HepG2 (cell line): ENCODE results near the gene NUCB1. TPM values are rescaled to one million over a fixed set of nuclear protein-coding genes. Genes with fewer than 3 reads are reported as not detected.
A peak's percentile ranks its signal among the peaks of the same experiment; 100 is the strongest.

Experiments
- CHD2 ChIP-seq: IDR thresholded peaks from 2 replicates; pipeline ENCODE4 v1.6.1; 2011; ENCODE audit warnings: low read depth, low read length, improper control_type of control experiment
- EP300 ChIP-seq, 3 experiments: sonication (generic) in 1 of 3; formaldehyde crosslinking in 1 of 3; IDR thresholded peaks; 2 replicates each; pipeline versions ENCODE4 v1.5.1 to v1.6.1; 2011 to 2020; ENCODE audit warnings: low read depth in 2 of 3, low read length in 2 of 3, borderline replicate concordance in 1 of 3, improper control_type of control experiment in 1 of 3, mild to moderate bottlenecking in 1 of 3, missing genetic modification reagents in 1 of 3, moderate library complexity in 1 of 3
- FIP1L1 ChIP-seq: fragments of 200-400 bp; formaldehyde crosslinking; IDR thresholded peaks from 2 replicates; pipeline ENCODE4 v1.6.1; 2018; ENCODE audit warnings: low read depth, mild to moderate bottlenecking, low read length, moderate library complexity, borderline replicate concordance; ENCODE audit not compliant: insufficient read depth
- GLI4 ChIP-seq: sonication (generic); formaldehyde crosslinking; IDR thresholded peaks from 2 replicates; pipeline ENCODE4 v1.5.1; 2020; ENCODE audit warnings: missing genetic modification reagents, mild to moderate bottlenecking, moderate library complexity, borderline replicate concordance
- GRHL1 ChIP-seq: sonication (generic); formaldehyde crosslinking; conservative IDR thresholded peaks from 2 replicates; pipeline ENCODE4 v1.8.0; 2022; ENCODE audit warnings: missing genetic modification reagents
- JUND ChIP-seq: sonication (generic); formaldehyde crosslinking; IDR thresholded peaks from 2 replicates; pipeline ENCODE4 v1.8.0; 2022; ENCODE audit warnings: mild to moderate bottlenecking, missing genetic modification reagents
- MAFK ChIP-seq, 2 experiments: IDR thresholded peaks in 1 of 2; conservative IDR thresholded peaks in 1 of 2; 2 replicates each; pipeline ENCODE4 v1.6.1; 2011; ENCODE audit warnings: improper control_type of control experiment in 2 of 2, low read length in 2 of 2
- MED1 ChIP-seq: sonication (generic); formaldehyde crosslinking; IDR thresholded peaks from 2 replicates; pipeline ENCODE4 v1.4.0; 2020; ENCODE audit warnings: missing genetic modification reagents
- NR2C2 ChIP-seq: sonication (generic); formaldehyde crosslinking; IDR thresholded peaks from 2 replicates; pipeline ENCODE4 v1.4.0; 2020; ENCODE audit warnings: missing genetic modification reagents, mild to moderate bottlenecking, moderate library complexity, borderline replicate concordance
- POLR2G ChIP-seq: fragments of 200-400 bp; formaldehyde crosslinking; IDR thresholded peaks from 2 replicates; pipeline ENCODE4 v1.6.1; 2018; ENCODE audit warnings: mild to moderate bottlenecking, low read depth, low read length, moderate library complexity
- RARG ChIP-seq: sonication (generic); formaldehyde crosslinking; IDR thresholded peaks from 2 replicates; pipeline ENCODE4 v1.4.0; 2020; ENCODE audit warnings: low read depth, mild to moderate bottlenecking, missing genetic modification reagents
- SKIL ChIP-seq: sonication (generic); formaldehyde crosslinking; IDR thresholded peaks from 2 replicates; pipeline ENCODE4 v1.8.0; 2022; ENCODE audit warnings: missing genetic modification reagents, mild to moderate bottlenecking, moderate library complexity, borderline replicate concordance
- ZC3H4 ChIP-seq: sonication (generic); formaldehyde crosslinking; IDR thresholded peaks from 2 replicates; pipeline ENCODE4 v1.4.0; 2020; ENCODE audit warnings: missing genetic modification reagents, borderline replicate concordance
- ZIK1 ChIP-seq: sonication (generic); formaldehyde crosslinking; IDR thresholded peaks from 2 replicates; pipeline ENCODE4 v1.5.0; 2020; ENCODE audit warnings: mild to moderate bottlenecking, low read depth, missing genetic modification reagents, borderline replicate concordance
- ZNF468 ChIP-seq: sonication (generic); formaldehyde crosslinking; IDR thresholded peaks from 2 replicates; pipeline ENCODE4 v1.8.0; 2022; ENCODE audit warnings: mild to moderate bottlenecking, moderate library complexity, missing genetic modification reagents
- ZNF790 ChIP-seq: sonication (generic); formaldehyde crosslinking; IDR thresholded peaks from 2 replicates; pipeline ENCODE4 v1.8.0; 2022; ENCODE audit warnings: missing genetic modification reagents, mild to moderate bottlenecking, borderline replicate concordance
- polyA plus RNA-seq, 8 experiments: library from polyadenylated mRNA; depleted of rRNA in 3 of 8; stranded (reverse) in 7 of 8; unstranded in 1 of 8; fragments of >200 nt; fragmentation: Illumina TruSeq in 4 of 8; extraction: Trizol in 4 of 8; gene quantifications; 2 replicates each; pipeline versions ENCODE4 v1.2.1 to v1.2.3, GENCODE V29; 2011 to 2016; ENCODE audit warnings: low read depth in 4 of 8, missing spikeins in 1 of 8, mixed read lengths in 1 of 8; ENCODE audit not compliant: insufficient read depth in 1 of 8
- total RNA-seq, 5 experiments: library from RNA; depleted of rRNA; stranded (reverse); fragments of >200 nt; fragmentation: Illumina TruSeq; extraction: Trizol; gene quantifications; 2 replicates each; pipeline ENCODE4 v1.2.3, GENCODE V29; 2016; ENCODE audit warnings: low read depth in 1 of 5
- TF ChIP-seq, protein P1 (sequence below): sonication (generic); formaldehyde crosslinking; conservative IDR thresholded peaks from 2 replicates; pipeline ENCODE4 v1.8.1; 2023; ENCODE audit warnings: missing genetic modification reagents
- TF ChIP-seq, protein P2 (sequence below): IDR thresholded peaks from 2 replicates; pipeline ENCODE4 v1.6.1; 2016; ENCODE audit warnings: missing biosample characterization, missing genetic modification reagents, low read depth
- TF ChIP-seq, protein P3 (sequence below): IDR thresholded peaks from 2 replicates; pipeline ENCODE4 v1.6.1; 2016; ENCODE audit warnings: missing compliant biosample characterization, missing genetic modification reagents, borderline replicate concordance

The NUCB1 gene
- total and polyA plus RNA-seq, 2 of the 13 experiments (the other 11 are each of a cell fraction or from before 2014, with no cell fraction given) = 82.3 to 106 TPM

DNA sequence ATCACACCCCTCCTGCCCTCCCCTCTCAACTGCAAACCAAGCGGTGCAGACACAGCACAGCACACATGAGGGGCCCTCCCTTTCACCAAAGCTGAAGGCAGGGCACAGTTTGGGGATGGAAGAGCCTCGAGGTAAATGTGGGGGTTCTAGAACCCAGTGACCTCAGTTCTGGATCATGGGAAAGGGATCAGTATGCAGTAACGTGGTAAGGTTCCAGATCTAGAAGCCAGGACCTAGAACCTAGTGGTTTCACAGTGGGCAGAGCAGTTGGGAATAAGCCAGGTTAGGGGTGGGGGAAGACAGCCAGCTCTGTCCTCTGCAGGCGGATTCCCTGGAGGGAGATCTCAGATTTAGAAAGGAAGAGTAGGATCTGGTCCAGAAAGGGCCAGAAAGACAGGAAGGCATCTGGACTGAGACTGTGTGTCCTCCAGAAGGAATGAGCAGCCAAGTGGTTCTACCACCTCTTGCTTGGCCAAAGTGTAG is 68.1 kb downstream of the NUCB1 start (continued):
- TF ChIP-seq, protein P1, sequence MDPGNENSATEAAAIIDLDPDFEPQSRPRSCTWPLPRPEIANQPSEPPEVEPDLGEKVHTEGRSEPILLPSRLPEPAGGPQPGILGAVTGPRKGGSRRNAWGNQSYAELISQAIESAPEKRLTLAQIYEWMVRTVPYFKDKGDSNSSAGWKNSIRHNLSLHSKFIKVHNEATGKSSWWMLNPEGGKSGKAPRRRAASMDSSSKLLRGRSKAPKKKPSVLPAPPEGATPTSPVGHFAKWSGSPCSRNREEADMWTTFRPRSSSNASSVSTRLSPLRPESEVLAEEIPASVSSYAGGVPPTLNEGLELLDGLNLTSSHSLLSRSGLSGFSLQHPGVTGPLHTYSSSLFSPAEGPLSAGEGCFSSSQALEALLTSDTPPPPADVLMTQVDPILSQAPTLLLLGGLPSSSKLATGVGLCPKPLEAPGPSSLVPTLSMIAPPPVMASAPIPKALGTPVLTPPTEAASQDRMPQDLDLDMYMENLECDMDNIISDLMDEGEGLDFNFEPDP = 0 out of 2 replicates have a peak, but pooled peaks have one; percentile 39
- TF ChIP-seq NR2C2 (CRISPR knock-in tag) = peak; percentile 7; the same call in 1 of the 2 replicates
- no peak for TF ChIP-seq ZIK1 (CRISPR knock-in tag)
- TF ChIP-seq GRHL1 (CRISPR knock-in tag) = no peak
- TF ChIP-seq ZC3H4 (CRISPR knock-in tag) = 0 out of 2 replicates have a peak, but pooled peaks have one; percentile 17
- peak; percentile 91 for TF ChIP-seq FIP1L1
- no peak for TF ChIP-seq SKIL (CRISPR knock-in tag)
- no peak for TF ChIP-seq MAFK (conservative IDR thresholded peaks at IDR 0.05 in 1 of 2, IDR thresholded peaks at IDR 0.05 in 1 of 2; ENCODE audit: low read length in 2 of 2)
- no peak for TF ChIP-seq RARG
- 0 out of 2 replicates have a peak, but pooled peaks have one; percentile 21 for TF ChIP-seq MED1
- no peak for TF ChIP-seq GLI4
- TF ChIP-seq CHD2 = 0 out of 2 replicates have a peak, but pooled peaks have one; percentile 13
- TF ChIP-seq, protein P2, sequence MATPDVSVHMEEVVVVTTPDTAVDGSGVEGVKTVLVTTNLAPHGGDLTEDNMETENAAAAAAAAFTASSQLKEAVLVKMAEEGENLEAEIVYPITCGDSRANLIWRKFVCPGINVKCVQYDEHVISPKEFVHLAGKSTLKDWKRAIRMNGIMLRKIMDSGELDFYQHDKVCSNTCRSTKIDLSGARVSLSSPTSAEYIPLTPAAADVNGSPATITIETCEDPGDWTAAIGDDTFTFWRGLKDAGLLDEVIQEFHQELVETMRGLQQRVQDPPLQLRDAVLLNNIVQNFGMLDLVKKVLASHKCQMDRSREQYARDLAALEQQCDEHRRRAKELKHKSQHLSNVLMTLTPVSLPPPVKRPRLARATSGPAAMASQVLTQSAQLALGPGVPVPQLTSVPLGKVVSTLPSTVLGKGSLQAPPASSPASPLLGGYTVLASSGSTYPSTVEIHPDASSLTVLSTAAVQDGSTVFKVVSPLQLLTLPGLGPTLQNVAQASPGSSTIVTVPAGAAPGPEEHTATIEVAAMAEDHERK (CRISPR knock-in tag) = no peak
- TF ChIP-seq ZNF468 = no peak
- TF ChIP-seq, protein P3, sequence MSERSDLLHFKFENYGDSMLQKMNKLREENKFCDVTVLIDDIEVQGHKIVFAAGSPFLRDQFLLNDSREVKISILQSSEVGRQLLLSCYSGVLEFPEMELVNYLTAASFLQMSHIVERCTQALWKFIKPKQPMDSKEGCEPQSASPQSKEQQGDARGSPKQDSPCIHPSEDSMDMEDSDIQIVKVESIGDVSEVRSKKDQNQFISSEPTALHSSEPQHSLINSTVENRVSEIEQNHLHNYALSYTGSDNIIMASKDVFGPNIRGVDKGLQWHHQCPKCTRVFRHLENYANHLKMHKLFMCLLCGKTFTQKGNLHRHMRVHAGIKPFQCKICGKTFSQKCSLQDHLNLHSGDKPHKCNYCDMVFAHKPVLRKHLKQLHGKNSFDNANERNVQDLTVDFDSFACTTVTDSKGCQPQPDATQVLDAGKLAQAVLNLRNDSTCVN = peak; percentile 98
- TF ChIP-seq ZNF790 (CRISPR knock-in tag) = no peak
- TF ChIP-seq JUND (CRISPR knock-in tag) = no peak
- TF ChIP-seq POLR2G = peak; percentile 89
- TF ChIP-seq EP300 (IDR thresholded peaks at IDR 0.05; ENCODE audit: low read depth in 2 of 2, low read length in 2 of 2) = no peak
- TF ChIP-seq EP300 (CRISPR knock-in tag; IDR thresholded peaks at IDR 0.05; ENCODE audit: borderline replicate concordance) = 0 out of 2 replicates have a peak, but pooled peaks have one; percentile 5
